Nephron progenitor cell (in vitro differentiated cells): ENCODE data around the gene CHMP6.

Experiments
- DNase-seq: peaks from one replicate; pipeline ENCODE4 v3.0.0; 2021
- H3K27ac Mint-ChIP-seq: 2 replicates; pipeline ENCODE4 v1.8.0; 2021; ENCODE audit warnings: mild to moderate bottlenecking, moderate library complexity, mixed read lengths
- H3K27me3 Mint-ChIP-seq: 2 replicates; pipeline ENCODE4 v1.8.0; 2021; ENCODE audit warnings: mild to moderate bottlenecking, low read depth, mixed read lengths; ENCODE audit not compliant: poor library complexity
- H3K36me3 Mint-ChIP-seq: 2 replicates; pipeline ENCODE4 v1.8.0; 2021; ENCODE audit warnings: low read depth, mixed read lengths
- H3K4me1 Mint-ChIP-seq: 2 replicates; pipeline ENCODE4 v1.8.0; 2021; ENCODE audit warnings: mixed read lengths
- H3K4me3 Mint-ChIP-seq: 2 replicates; pipeline ENCODE4 v1.8.0; 2021; ENCODE audit warnings: mild to moderate bottlenecking, moderate library complexity, mixed read lengths
- H3K9me3 Mint-ChIP-seq: 2 replicates; pipeline ENCODE4 v1.8.0; 2021; ENCODE audit warnings: mild to moderate bottlenecking, moderate library complexity, mixed read lengths
- CTCF ChIP-seq: fragments of 200-600 bp; sonication (generic); IDR thresholded peaks from 2 replicates; pipeline ENCODE4 v1.5.0; 2021; ENCODE audit warnings: antibody characterized with exemption

CHMP6 gene

GRCh38 chr17:81019563-81020442 is 28.2 kb downstream of the CHMP6 start:
- no peak for DNase-seq
- no peak for TF ChIP-seq CTCF
- H3K27ac Mint-ChIP-seq = peak overlapping the region; percentile 61
- no peak overlapping the region for H3K4me3 Mint-ChIP-seq
- peaks cover 12% of the 10 kb centered on the region for H3K36me3 Mint-ChIP-seq
- H3K4me1 Mint-ChIP-seq = peaks cover 43% of the 10 kb centered on the region
- peaks cover 3% of the 10 kb centered on the region for H3K27me3 Mint-ChIP-seq
- peaks cover 24% of the 10 kb centered on the region for H3K9me3 Mint-ChIP-seq

- Mint-ChIP-seq H3K27me3 (no peaks in the 10 kb centered on the region), H3K36me3 (peaks cover 10% of the 10 kb centered on the region), H3K4me1 (peaks cover 49% of the 10 kb centered on the region), H3K27ac (no peak overlapping the region), H3K4me3 (no peak overlapping the region), H3K9me3 (peaks cover 21% of the 10 kb centered on the region)
- TF ChIP-seq CTCF = no peak
- DNase-seq = no peak
Measured at GRCh38 chr17:81020443-81020766, 28.8 kb downstream of the CHMP6 start.

GRCh38 chr17:81020767-81021497 is 29.3 kb downstream of the CHMP6 start:
- Mint-ChIP-seq H3K4me1 (peaks cover 55% of the 10 kb centered on the region), H3K4me3 (no peak overlapping the region), H3K27me3 (no peaks in the 10 kb centered on the region), H3K36me3 (peaks cover 6% of the 10 kb centered on the region), H3K9me3 (peaks cover 16% of the 10 kb centered on the region), H3K27ac (no peak overlapping the region)
- DNase-seq = no peak
- no peak for TF ChIP-seq CTCF

GRCh38 chr17:81021531-81022343 is 30.1 kb downstream of the CHMP6 start:
- no peak overlapping the region for H3K27ac Mint-ChIP-seq
- no peak overlapping the region for H3K4me3 Mint-ChIP-seq
- H3K36me3 Mint-ChIP-seq = peaks cover 3% of the 10 kb centered on the region
- H3K27me3 Mint-ChIP-seq = no peaks in the 10 kb centered on the region
- peaks cover 63% of the 10 kb centered on the region for H3K4me1 Mint-ChIP-seq
- peaks cover 8% of the 10 kb centered on the region for H3K9me3 Mint-ChIP-seq
- no peak for TF ChIP-seq CTCF
- no peak for DNase-seq

GRCh38 chr17:81022344-81022676 is 30.7 kb downstream of the CHMP6 start:
- no peak for DNase-seq
- TF ChIP-seq CTCF = no peak
- Mint-ChIP-seq H3K4me1 (peaks cover 68% of the 10 kb centered on the region), H3K36me3 (no peaks in the 10 kb centered on the region), H3K27me3 (no peaks in the 10 kb centered on the region), H3K27ac (no peak overlapping the region), H3K9me3 (peaks cover 4% of the 10 kb centered on the region), H3K4me3 (no peak overlapping the region)
